Measurements from ENCODE around the gene MANBA. TPM values are rescaled to one million over a fixed set of nuclear protein-coding genes. Genes with fewer than 3 reads are reported as not detected.

Gene MANBA
- total RNA-seq, 1 donor from 2014 or later = 23.6 TPM

DNA sequence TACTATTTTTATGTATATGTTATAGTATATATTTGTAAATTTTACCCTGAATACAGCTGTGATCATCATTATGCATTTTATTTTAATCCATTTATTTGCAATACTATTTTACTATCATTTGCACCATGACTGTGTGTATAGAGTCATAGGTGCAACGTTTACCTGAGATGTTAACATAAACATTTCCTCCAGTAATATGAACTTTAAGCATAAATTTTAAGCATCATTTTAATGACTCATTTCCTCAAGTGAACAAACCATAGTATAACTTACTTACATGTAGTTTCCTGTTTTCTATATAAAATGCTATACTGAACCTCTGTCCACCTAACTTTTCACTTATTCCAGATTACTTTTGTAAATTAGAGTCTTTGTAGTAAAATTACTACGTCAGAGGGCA is 166.8 kb downstream of the MANBA start:
- DNase-seq (ENCODE audit: low spot score) = no peak

DNA sequence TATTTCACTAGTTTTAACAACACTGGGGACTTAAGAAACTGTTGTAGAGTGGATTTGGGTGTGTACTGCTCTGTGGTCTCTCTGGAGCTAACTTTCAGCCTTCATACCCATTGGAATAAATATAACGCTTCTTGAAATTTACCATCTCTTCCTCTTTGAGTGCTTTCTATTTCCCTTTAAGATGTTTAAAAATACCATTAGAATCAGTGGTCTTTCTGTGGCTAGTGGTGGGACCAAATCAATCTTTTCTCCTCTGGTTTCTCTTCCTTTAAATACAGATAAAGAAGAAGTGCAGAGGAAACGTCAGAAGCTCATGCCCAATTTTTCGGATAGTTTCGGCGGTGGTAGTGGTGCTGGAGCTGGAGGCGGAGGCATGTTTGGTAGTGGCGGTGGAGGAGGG is 167.6 kb downstream of the MANBA start:
- no peak for DNase-seq (ENCODE audit: low spot score)

- no peak for DNase-seq (ENCODE audit: low spot score)
These were observed 168.5 kb downstream of the MANBA start for GRCh38 chr4:102592256-102592655.

DNA sequence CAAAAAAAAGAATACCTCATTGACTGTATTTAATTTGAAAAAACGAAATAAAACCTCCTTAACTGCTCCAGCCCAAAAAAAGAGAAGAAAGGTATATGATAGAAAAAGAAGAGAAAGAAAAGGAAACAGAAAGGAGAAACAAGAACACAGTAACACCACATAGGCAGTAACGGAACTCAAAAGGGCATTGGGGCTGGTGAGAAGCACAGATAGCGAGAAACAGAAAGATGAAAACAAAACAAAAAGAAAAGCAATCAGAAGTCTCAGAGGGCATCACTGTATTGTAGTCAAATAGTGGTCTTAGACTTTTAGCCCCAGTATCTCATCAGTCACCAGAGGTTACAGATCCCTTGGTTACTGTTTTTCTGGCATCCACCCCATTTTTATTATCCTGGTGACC is 171.0 kb downstream of the MANBA start:
- DNase-seq (ENCODE audit: low spot score) = no peak

- DNase-seq (ENCODE audit: low spot score) = no peak
These were observed 174.1 kb downstream of the MANBA start for GRCh38 chr4:102586644-102587021.

DNA sequence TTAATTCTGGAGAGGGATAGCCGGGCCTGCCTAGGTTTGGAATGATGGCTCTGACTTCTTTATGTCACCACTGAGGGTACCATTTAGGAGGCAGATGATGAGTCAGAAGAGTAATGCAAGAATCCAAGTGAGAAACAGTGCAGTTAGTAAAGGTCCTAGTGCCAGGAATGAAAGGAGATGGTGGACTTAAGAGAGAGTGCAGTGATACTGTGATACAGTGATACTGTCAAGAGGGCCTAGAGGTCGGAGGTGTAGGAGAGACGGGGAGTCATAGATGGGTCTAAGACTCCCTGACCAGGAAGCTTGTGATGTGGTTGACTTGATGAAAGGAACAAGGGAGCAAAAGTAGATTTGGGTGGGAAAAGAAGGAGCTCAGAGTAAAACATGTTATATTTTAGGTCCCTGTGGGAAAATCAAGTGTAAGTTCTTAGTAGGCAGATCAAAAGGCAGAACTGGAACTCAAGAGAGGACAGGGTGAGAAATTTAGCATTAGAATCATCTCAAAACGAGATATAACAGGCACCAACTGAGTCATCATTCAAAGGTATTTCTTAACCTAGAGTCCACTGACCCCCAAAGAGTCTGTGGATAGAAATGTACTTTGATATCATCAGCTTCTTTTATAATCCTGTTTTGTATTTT is 174.6 kb downstream of the MANBA start:
- DNase-seq (ENCODE audit: low spot score) = no peak

DNA sequence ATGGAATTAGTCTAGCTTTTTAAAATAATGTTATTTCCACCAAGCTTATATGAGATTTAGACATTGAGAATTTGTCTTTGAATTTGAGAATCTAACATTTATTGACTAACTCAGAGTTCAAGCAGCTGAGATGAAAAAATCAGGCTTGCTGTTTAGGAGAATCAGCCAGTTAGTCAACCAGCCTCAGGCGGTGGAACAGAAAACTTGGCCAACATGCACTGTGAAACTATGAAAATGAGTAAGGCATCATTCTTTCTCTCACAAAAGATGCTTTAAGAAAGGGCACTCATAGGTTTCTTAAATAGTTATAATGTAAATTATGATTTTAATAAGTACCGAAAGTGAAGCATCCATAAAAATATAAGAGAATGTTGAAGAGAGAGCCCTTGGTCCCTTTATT is 175.4 kb downstream of the MANBA start:
- DNase-seq (ENCODE audit: low spot score) = no peak

DNA sequence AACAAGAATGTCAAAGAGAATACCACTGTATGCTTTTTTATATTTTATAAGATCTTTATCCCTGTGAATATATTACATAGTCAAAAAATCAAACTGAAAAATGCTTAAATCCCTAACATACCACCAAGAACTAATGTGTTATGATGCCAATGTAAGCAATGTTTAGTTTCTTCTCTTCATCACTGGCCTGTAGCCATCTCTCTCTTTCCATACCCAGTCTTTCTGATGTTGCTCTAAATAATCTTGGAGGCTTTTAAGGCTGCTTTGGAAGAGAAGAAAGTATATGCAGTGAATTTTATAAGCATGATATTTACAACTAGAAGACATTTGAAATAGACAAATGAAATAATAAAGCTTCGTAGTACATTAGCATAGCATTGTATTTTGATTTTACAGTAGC is 176.7 kb downstream of the MANBA start:
- no peak for DNase-seq (ENCODE audit: low spot score)

Other genes starting within 250 kb of the MANBA start
- 316 TPM for gene UBE2D3, start 66.6 kb upstream of the MANBA start, total RNA-seq
- gene CISD2, start 108.0 kb upstream of the MANBA start, total RNA-seq = 18.2 TPM